NCI-H1694 treated with DMSO at 0.1 percent for 48 hours (cell line): ENCODE measurements around the gene GFRA4.

Experiments
- DNase-seq: peaks from one replicate; lab custom pipeline; 2025; lab: John Stamatoyannopoulos, UW

Gene GFRA4

DNA sequence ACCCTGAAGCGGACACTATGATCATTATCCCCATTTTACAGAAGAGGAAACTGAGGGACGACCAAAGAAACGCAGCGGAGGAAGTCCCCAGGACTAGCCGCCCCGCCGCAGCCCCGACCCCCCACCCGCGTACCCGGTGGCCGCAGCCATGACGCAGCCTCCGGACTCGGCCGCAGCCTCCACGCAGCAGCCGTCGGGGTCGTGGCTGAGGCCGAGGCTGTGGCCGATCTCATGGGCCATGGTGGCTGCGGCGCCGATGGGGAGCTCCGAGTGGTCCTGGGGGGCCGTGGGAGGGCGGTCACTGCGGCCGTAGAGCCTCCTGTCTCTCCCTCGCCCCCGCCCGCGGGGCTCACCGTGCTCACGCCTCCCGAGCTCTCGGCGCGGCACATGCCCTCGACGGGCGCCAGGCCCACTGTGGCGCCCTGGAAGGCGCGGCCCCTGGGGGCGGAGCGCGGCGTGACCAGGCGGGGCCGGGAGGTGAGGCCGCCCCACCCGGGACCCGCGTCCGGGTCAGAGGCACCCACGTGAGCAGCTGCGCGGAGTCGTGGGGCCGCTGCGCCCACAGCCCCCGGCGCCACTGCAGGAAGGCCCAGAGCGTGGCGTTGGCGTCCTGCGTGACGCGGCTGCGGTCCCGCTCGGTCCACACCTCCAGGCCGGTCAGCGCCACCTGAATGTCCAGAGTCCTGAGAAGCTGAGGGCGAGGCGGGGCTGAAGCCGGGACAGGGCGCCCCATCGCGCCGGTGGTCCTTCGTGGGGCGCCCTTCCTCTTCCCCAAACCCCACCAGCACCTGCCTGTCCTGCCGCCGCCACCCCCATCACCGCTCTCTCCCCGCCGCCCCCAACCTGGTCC, 10.2 kb upstream of the GFRA4 start:
- no peak for DNase-seq

- DNase-seq: no peak
These were observed 9.5 kb upstream of the GFRA4 start for GRCh38 chr20:3672547-3673171.

DNA sequence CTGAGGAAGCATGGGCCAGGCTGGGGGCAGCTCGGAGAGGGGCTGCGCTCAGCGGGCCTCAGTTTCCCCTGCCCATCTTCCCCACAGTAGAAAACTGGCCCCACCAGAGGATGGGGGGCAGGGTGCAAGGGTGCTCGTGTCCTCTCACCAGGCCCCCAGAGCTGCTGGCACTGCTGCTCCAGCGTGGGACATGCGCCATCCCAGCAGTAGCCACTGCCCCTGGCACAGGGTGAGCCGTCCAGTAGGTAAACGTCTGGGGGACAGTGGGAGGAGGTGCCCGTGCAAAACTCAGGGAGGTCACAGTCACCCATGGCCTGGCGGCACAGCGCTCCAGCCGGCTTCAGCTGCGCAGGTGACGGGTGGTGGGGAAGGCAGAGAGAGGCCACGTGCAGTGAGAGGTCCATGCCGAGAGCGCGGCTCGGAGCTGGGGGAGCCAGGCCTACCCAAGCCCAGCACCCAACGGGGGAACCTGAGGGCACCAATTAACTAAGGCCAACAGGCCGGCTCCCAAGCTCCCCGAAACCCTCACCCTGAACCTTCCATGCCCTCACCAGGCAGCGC, 8.9 kb upstream of the GFRA4 start:
- DNase-seq: no peak

- DNase-seq: no peak
These were observed 7.7 kb upstream of the GFRA4 start for GRCh38 chr20:3670945-3671344.

DNA sequence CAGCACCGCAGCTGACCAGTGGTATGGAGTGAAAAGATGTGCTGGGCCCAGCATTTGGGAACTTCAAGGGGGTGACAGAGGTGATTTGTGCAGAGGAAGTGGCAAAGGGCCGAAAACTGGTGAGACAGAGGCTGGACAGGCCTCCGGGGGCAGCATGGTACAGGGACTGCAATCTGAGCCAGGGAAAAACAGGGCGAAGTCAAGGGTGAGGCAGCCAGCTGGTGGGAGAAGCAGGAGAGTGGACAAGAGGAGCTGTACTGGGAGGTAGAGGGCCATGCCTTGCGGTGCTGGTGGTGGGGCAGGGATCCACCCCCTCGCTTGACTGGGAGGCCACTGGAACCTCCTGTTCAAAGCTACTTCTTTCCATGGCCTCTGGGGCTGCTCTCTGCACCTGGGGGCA, 7.3 kb upstream of the GFRA4 start:
- no peak for DNase-seq

DNA sequence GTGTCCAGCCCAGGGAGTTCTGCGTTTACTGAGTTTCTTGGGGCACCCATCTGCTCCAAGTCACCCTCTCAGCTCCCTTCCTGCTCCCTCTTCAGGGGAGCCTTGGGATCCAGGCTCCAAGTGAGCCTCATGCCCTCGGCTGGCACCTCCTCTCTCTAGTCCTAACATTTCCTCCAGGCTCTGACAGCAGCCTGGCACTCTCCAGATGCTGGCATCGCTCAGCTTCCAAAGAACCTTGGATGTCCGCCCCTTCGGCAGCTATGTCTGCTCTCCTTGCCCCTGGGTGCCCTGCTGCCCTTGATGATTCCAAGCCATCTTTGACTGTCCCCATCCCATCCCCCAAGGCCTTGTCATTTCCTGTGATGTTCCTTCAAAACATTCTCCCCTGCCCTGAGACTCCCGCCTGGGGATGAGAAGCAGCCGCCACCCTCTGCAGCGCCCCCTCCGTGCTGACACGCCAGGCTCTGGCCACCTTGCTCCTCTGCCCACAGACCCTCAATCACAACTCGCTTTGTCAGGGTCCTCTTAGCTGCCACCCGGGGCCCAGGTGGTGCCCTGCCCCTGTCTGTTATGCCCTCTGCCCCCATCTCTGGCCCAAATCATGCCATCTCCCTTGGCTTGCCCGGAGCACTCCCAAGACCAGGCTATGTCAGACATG, 6.6 kb upstream of the GFRA4 start:
- DNase-seq: no peak

DNA sequence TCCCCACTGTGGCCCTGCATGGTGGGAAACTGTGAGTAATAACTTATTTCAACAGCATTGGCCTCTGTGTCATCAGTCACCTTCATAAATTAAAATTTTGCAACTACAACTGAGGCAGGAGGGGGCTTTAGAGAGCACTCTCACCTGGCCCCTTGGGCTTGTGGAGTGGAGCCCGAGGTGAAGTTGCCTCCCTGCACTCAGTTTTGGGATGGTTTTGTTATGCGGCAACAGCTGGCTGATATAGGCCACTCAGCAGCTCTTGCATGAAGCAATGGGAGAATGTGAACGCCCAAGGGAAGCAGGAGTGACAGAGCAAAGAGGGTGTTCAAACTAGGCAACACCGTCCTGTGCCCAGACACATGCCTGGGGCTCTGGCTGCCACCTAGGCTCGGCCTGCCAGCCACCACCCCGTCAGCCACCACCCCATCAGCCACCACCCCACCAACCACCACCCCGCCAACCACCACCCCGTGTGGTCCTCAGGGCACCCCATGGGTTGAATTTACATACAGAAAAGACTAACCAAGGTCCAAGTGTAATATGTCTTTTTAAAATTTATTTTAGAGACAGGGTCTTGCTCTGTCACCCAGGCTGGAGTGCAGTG, 4.3 kb upstream of the GFRA4 start:
- DNase-seq: no peak

DNA sequence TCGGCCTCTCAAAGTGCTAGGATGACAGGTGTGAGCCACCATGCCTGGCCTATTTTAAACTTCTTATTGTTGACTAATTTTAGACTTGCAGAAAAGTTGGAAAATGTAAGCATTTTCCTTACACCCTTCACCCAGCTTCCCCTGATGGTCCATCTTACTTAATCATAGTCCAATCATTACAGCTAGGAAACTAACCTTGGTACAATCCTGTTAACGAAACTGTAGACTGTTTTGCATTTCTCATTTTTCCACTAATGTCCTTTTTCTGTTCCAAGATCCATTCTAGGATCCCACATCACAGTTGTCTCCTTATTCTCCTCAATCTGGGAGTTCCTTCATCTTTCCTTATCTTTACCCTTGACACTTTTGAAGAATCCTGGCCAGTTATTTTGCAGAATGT, 659 bp upstream of the GFRA4 start:
- no peak for DNase-seq

GRCh38 chr20:3661814-3662665, 1.2 kb downstream of the GFRA4 start:
- no peak for DNase-seq

GRCh38 chr20:3661060-3661813, 2.0 kb downstream of the GFRA4 start:
- no peak for DNase-seq

DNA sequence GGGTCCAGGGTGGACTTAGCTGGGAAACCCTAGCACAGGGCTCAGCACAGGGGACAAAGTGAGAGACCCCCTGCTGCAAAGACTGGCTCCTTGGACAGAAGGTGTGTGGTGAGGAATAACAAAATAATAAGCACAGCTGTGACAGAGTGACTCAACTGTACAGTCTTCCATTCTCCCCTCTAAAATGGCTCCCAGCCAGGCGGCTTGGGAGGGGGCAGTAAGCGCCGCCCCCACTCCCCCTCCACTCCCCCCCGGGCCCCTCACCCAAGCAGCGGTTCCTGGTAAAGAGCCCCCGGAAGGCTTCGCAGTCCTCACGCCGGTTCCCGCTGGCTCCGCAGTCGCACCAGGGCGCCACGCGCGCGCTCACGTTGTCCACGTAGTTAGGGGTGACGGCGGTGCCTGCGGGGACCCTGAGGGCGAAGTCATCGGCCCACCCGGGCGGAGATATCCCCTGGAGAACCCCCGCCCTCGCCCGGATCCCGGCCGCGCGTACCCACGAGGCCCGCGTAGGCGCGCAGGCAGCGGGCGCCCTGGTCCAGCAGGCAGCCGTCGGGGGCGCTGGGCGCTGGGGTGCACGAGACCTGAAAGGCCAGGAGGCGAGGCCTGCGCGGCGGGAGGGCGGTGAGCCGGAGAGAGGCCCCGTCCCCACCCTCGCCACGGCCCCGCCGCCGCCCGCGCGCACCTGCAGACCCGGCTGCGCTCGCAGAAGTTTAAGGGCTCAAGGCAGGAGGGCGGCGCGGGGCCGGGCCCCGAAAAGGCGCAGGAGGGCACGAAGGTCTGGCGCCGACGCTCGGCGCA, 2.7 kb downstream of the GFRA4 start:
- DNase-seq: no peak

DNA sequence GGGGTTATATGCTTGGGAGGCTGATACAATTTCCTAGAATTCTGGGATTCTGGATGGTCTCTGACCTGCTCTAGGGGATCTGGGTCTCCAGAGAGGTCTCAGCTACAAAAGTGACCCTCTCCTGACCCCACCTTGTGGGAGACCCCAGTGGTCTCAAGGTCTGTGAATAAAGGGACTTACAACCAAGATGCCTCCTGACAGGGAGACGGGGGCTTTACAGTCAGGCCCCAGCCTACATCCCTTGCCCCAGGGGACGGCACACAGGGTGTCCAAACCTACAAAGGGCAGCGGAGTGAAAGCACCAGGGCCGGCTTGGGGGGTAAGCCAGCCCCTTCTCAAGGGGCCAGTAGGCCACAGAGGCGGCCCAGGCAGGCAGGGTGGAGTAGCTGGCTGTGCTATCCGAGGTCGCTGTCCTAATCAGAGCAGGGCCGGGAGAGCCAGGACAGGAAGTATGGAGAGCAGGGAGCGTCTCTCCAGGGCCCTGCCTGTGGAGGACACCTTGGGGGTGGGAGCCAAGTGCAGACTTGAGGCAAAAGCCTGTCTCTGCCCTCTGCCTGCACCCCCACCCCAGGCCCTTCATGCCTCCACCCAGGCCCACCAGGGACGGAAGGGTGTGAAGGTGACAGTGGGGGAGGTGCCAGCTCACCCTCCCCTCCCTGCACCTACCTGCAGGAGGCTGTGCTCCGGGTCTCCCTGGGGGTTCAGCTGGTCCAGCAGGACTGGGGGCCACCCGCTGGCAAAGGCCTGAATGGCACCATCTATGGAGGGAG, 3.5 kb downstream of the GFRA4 start:
- no peak for DNase-seq

GRCh38 chr20:3658716-3659491, 4.3 kb downstream of the GFRA4 start:
- no peak for DNase-seq

GRCh38 chr20:3658019-3658715, 5.0 kb downstream of the GFRA4 start:
- DNase-seq: no peak

DNA sequence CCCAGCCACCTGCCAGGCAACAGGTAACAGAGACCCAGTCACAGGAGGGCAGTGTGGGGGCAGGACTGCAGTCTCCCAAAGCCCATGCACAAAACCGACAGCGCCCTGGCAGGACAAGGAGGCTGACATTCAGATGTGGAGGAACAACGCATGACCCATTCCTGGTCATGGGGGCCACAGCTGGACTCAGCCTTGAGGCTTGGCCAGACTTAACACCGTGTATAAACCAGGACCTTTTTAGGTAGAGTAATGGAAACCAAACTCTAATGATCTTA, 8.1 kb downstream of the GFRA4 start:
- DNase-seq: no peak

DNA sequence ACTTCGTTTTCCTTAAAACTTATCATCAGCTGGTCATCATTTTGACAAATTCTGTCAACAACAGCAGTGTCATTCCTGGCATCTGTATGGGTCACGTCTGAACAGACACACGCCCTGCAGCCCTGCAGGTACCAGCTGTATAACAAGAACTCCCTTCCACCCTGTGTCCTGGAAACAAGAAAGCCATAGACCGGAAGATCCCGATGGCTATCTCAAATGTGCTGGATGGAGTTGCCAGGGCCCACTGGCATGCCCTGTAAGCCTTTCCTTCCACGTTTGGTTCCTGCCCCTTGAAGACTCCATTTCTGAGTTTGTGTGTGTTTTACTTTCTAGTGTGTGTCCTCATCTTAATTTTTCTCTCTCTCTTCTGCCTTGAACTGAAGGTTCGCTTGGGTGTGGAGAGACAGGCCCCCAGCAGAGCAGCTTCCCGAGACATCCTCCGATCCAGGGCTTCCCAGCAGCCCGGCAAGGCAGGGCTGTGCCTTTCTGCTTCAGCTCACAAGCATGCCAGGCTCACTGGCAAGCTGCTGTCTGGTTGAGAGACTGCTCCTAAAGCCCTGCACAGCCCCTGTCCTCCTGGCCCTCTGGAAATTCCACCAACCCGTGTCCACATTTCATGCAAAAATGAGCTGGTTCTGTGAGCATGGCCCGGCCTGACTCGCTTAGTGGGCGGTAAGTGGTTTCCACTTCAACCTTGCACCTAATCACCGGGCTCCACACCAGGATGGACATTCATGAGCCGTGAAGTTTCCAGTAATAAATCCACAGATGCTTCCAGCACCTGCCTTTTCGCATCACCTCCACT, 8.7 kb downstream of the GFRA4 start:
- peak; percentile 93 for DNase-seq

DNA sequence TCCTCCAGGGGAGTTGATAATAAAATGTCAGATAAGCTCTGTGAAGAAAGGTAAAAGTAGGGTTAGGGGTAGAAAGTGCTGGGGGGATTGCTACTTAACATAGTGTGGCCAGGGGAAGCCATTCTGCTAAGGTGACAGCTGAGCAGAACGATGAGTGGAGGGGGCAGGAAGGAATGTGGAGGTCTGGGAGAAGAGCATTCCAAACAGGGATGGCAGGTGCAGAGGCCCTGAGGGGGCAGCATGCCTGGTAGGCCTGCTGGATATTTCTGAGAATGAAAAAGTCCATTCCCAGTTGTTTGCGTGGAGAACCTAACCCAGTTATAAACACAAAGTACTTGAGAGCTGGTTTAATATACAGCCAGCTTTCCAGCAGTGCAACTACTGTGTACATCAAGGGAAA, 9.3 kb downstream of the GFRA4 start:
- DNase-seq: no peak
